Measurements from ENCODE around the gene ABTB2.

Gene ABTB2

DNA sequence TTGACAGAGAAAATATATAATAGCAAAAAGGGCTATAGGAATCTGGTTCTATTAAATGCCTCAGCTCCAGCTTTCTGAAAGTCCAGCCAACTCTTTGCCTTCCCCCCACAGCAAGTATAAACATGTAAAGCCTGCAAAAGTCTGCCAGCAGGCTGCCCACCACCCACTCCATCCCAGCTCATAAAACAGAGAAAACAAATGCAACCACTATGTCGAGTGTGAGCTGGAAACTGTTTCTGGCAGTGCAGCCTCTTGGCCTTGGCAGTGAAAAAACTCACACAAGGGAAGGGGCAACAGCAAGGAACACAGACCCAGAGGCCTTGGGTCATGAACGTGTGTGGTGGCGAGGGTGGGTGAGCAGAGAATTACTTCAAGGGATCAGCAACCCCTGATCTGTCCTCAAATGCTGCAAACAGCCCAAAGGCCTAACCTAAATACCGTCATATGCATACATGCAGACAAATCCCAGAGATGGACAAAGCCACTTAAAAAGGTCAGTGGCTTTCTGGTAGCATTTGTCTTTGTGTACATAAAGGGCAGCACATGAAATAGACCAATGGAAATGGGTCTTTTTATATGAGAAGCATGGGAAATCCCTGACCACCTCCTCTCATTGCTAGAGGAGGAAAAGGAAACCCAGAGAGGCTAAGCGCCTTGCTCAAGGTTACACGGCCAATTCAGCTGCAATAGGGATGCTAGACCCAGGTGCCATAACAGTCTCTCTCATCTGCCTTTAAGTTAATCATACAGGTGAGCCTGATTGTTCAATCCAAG, 177.6 kb downstream of the ABTB2 start:
- Histone ChIP-seq H3K36me3 (no peaks in the 10 kb centered on the region; the same call in 1 of the 2 replicates), H3K4me3 (ENCODE audit: low read depth, low read length) (no peak overlapping the region), H3K27ac (no peak overlapping the region), H3K27me3 (ENCODE audit: insufficient read depth, low read depth, severe bottlenecking) (no peaks in the 10 kb centered on the region), H3K9me3 (ENCODE audit: severe bottlenecking) (no peaks in the 10 kb centered on the region)
- TF ChIP-seq, protein P1, sequence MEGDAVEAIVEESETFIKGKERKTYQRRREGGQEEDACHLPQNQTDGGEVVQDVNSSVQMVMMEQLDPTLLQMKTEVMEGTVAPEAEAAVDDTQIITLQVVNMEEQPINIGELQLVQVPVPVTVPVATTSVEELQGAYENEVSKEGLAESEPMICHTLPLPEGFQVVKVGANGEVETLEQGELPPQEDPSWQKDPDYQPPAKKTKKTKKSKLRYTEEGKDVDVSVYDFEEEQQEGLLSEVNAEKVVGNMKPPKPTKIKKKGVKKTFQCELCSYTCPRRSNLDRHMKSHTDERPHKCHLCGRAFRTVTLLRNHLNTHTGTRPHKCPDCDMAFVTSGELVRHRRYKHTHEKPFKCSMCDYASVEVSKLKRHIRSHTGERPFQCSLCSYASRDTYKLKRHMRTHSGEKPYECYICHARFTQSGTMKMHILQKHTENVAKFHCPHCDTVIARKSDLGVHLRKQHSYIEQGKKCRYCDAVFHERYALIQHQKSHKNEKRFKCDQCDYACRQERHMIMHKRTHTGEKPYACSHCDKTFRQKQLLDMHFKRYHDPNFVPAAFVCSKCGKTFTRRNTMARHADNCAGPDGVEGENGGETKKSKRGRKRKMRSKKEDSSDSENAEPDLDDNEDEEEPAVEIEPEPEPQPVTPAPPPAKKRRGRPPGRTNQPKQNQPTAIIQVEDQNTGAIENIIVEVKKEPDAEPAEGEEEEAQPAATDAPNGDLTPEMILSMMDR (IDR thresholded peaks at IDR 0.05; ENCODE audit: low read depth, low read length) = no peak
- no peak for DNase-seq

DNA sequence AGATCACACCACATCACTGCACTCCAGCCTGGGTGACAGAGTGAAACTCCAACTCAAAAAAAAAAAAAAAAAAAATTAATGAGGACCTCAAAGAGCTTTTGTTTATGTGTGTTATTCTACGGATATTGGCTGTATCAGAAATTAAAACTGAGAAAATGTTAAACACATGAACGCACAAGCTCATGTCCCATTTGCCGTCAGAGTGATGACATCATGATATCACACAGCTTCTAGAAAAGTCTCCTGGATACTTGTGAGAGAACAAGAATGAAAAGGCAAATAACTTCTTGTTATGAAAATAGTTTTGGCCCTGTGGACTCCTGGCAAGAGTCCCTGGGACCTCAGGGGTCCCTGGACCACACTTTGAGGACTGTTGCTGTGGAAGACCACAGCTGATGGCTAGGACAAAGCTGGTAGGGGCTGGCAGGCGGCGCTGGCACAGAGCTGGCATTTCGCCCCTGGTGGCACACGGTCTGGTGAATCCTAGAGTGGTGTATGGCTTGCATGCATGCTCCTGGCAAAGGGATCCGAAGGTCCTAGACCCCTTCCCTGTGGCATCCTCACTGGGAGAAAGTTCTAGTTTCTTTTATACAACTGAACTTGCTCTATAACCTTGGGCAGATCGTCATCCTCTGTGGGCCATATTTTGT, 178.7 kb downstream of the ABTB2 start:
- TF ChIP-seq, protein P1 (IDR thresholded peaks at IDR 0.05; ENCODE audit: low read depth, low read length) = no peak
- Histone ChIP-seq H3K27me3 (ENCODE audit: insufficient read depth, low read depth, severe bottlenecking) (no peaks in the 10 kb centered on the region), H3K27ac (no peak overlapping the region), H3K4me3 (ENCODE audit: low read depth, low read length) (no peak overlapping the region), H3K9me3 (ENCODE audit: severe bottlenecking) (no peaks in the 10 kb centered on the region), H3K36me3 (no peaks in the 10 kb centered on the region; the same call in 1 of the 2 replicates)
- no peak for DNase-seq

GRCh38 chr11:34178209-34178821, 179.5 kb downstream of the ABTB2 start:
- Histone ChIP-seq H3K27me3 (ENCODE audit: insufficient read depth, low read depth, severe bottlenecking) (no peaks in the 10 kb centered on the region), H3K4me3 (ENCODE audit: low read depth, low read length) (no peak overlapping the region), H3K36me3 (no peaks in the 10 kb centered on the region; the same call in 1 of the 2 replicates), H3K9me3 (ENCODE audit: severe bottlenecking) (no peaks in the 10 kb centered on the region), H3K27ac (no peak overlapping the region)
- DNase-seq = no peak
- TF ChIP-seq, protein P1 (IDR thresholded peaks at IDR 0.05; ENCODE audit: low read depth, low read length) = no peak

- Histone ChIP-seq H3K36me3 (peaks cover 2% of the 10 kb centered on the region), H3K27ac (peak overlapping the region; percentile 27; the same call in 1 of the 2 replicates), H3K27me3 (ENCODE audit: insufficient read depth, low read depth, severe bottlenecking) (no peaks in the 10 kb centered on the region), H3K9me3 (ENCODE audit: severe bottlenecking) (no peaks in the 10 kb centered on the region), H3K4me3 (ENCODE audit: low read depth, low read length) (no peak overlapping the region)
- TF ChIP-seq, protein P1 (IDR thresholded peaks at IDR 0.05; ENCODE audit: low read depth, low read length) = no peak
- DNase-seq = no peak
Observed at GRCh38 chr11:34176751-34177209, 181.0 kb downstream of the ABTB2 start.

- no peaks in the 10 kb centered on the region for H3K27me3 ChIP-seq (ENCODE audit: insufficient read depth, low read depth, severe bottlenecking)
- no peak for DNase-seq
- no peaks in the 10 kb centered on the region for H3K9me3 ChIP-seq (ENCODE audit: severe bottlenecking)
- no peak overlapping the region for H3K4me3 ChIP-seq (ENCODE audit: low read depth, low read length)
- TF ChIP-seq, protein P1 (IDR thresholded peaks at IDR 0.05; ENCODE audit: low read depth, low read length) = no peak
- no peak overlapping the region for H3K27ac ChIP-seq
- H3K36me3 ChIP-seq = peaks cover 16% of the 10 kb centered on the region
Observed at GRCh38 chr11:34175284-34176019, 182.4 kb downstream of the ABTB2 start.

Data from WERI-Rb-1 (cell line).